ENCODE results near the gene GRAMD1B.

GRAMD1B gene

GRCh38 chr11:123587559-123587958, 157.5 kb downstream of the GRAMD1B start:
- DNase-seq (ENCODE audit: low read depth in 2 of 2): no peak

- no peak for DNase-seq (ENCODE audit: low read depth in 2 of 2)
Observed at GRCh38 chr11:123588117-123588863, 158.2 kb downstream of the GRAMD1B start.

GRCh38 chr11:123588864-123589262, 158.8 kb downstream of the GRAMD1B start:
- no peak for DNase-seq (ENCODE audit: low read depth in 2 of 2)

GRCh38 chr11:123590296-123590912, 160.3 kb downstream of the GRAMD1B start:
- DNase-seq (ENCODE audit: low read depth in 2 of 2): no peak

GRCh38 chr11:123593570-123593969, 163.5 kb downstream of the GRAMD1B start:
- DNase-seq (ENCODE audit: low read depth in 2 of 2): no peak

- DNase-seq (ENCODE audit: low read depth in 2 of 2): no peak
Observed at GRCh38 chr11:123594188-123594901, 164.3 kb downstream of the GRAMD1B start.

GRCh38 chr11:123594921-123595320, 164.9 kb downstream of the GRAMD1B start:
- DNase-seq (ENCODE audit: low read depth in 2 of 2): no peak

- DNase-seq (ENCODE audit: low read depth in 2 of 2): no peak
Observed at GRCh38 chr11:123597859-123598258, 167.8 kb downstream of the GRAMD1B start.

- DNase-seq (ENCODE audit: low read depth in 2 of 2): no peak
Observed at GRCh38 chr11:123601136-123601535, 171.1 kb downstream of the GRAMD1B start.

- no peak for DNase-seq (ENCODE audit: low read depth in 2 of 2)
Observed at GRCh38 chr11:123601743-123602142, 171.7 kb downstream of the GRAMD1B start.

- DNase-seq (ENCODE audit: low read depth in 2 of 2): no peak
Observed at GRCh38 chr11:123603666-123604065, 173.6 kb downstream of the GRAMD1B start.

- no peak for DNase-seq (ENCODE audit: low read depth in 2 of 2)
Observed at GRCh38 chr11:123607781-123608180, 177.7 kb downstream of the GRAMD1B start.

- no peak for DNase-seq (ENCODE audit: low read depth in 2 of 2)
Observed at GRCh38 chr11:123608371-123608770, 178.3 kb downstream of the GRAMD1B start.

- DNase-seq (ENCODE audit: low read depth in 2 of 2): no peak
Observed at GRCh38 chr11:123608945-123609344, 178.9 kb downstream of the GRAMD1B start.

- no peak for DNase-seq (ENCODE audit: low read depth in 2 of 2)
Observed at GRCh38 chr11:123611698-123612097, 181.6 kb downstream of the GRAMD1B start.

- DNase-seq (ENCODE audit: low read depth in 2 of 2): no peak
Observed at GRCh38 chr11:123616505-123617198, 186.6 kb downstream of the GRAMD1B start.

GRCh38 chr11:123622576-123622975, 192.5 kb downstream of the GRAMD1B start:
- no peak for DNase-seq (ENCODE audit: low read depth in 2 of 2)

- DNase-seq (ENCODE audit: low read depth in 2 of 2): no peak
Observed at GRCh38 chr11:123624974-123625373, 194.9 kb downstream of the GRAMD1B start.

- no peak for DNase-seq (ENCODE audit: low read depth in 2 of 2)
Observed at GRCh38 chr11:123628936-123629683, 199.0 kb downstream of the GRAMD1B start.

GRCh38 chr11:123630126-123630608, 200.1 kb downstream of the GRAMD1B start:
- DNase-seq (ENCODE audit: low read depth in 2 of 2): no peak

- no peak for DNase-seq (ENCODE audit: low read depth in 2 of 2)
Observed at GRCh38 chr11:123640029-123640428, 210.0 kb downstream of the GRAMD1B start.
